ENCODE results near the gene RNF223.
"Not testable (repeated sequence)": the region's sequence is repeated elsewhere in the genome, so short reads cannot be mapped to it uniquely, and the experiment has no call there.

RNF223 gene

DNA sequence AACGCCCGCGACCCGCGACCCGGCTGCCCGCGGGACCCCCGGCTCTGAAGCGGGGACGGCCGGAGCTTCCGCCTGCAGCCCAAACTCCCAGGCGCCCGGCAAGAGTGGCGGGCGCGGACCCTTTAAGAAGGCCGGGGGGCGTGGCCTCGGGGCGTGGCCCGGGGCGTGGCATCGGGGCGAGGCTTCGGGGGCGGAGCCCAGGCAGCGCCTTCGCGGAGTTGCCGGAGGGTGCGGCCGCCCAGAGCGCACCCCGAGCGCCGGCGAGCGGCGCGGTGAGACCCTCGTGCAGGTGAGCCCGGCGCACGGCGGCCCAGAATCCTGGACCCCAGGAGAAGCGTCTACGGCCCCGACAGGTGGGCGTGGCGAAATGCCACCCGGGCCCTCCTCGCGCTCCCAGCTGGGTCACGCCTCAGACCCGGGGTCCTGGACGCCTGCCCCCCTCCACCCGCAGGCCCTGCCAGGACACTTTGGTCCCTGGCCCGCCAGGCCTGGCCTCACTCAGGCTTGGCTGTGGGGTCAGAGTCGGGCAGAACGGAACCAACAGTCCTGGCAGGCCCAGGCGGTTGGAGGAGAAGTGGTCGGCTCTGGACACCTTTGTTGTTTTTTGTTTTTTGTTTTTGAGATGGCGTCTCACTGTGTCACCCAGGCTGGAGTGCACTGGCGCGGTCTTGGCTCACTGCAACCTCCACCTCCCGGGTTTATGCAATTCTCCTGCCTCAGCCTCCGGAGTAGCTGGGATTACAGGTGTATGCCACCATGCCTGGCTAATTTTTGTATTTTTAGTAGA lies 14.4 kb downstream of the RNF223 start:
- DNase-seq (ENCODE audit: low read depth in 2 of 2), result peak; percentile 90 to 91

GRCh38 chr1:1058921-1059493 lies 15.1 kb downstream of the RNF223 start:
- no peak for DNase-seq (ENCODE audit: low read depth in 2 of 2)

GRCh38 chr1:1058088-1058905 lies 15.8 kb downstream of the RNF223 start:
- DNase-seq (ENCODE audit: low read depth in 2 of 2), result no peak

DNA sequence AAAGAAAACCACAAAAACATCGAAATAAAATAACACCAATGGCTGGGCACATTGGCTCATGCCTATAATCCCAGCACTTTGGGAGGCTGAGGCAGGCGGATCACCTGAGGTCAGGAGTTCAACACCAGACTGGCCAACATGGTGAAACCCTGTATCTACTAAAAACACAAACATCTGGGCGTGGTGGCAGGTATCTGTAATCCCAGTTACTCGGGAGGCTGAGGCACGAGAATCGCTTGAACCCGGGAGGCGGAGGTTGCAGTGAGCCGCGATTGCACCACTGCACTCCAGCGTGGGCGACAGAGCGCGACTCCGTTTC lies 16.4 kb downstream of the RNF223 start:
- DNase-seq (ENCODE audit: low read depth in 2 of 2), result not testable (repeated sequence)

GRCh38 chr1:1055841-1056736 lies 18.0 kb downstream of the RNF223 start:
- no peak for DNase-seq (ENCODE audit: low read depth in 2 of 2)

- DNase-seq (ENCODE audit: low read depth in 2 of 2), result no peak
These were observed 19.1 kb downstream of the RNF223 start for GRCh38 chr1:1054971-1055370.

GRCh38 chr1:1054099-1054700 lies 19.9 kb downstream of the RNF223 start:
- no peak for DNase-seq (ENCODE audit: low read depth in 2 of 2)

DNA sequence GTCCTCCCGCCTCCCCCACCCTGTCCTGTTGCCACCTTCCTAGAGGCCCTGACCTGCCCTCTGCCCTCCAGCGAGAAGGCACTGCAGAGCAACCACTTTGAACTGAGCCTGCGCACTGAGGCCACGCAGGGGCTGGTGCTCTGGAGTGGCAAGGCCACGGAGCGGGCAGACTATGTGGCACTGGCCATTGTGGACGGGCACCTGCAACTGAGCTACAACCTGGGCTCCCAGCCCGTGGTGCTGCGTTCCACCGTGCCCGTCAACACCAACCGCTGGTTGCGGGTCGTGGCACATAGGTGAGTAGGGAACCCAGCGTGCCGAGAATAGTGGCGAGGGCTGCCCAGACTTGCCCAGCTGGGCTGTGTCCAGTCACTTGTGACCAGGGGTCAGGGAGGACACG lies 20.4 kb downstream of the RNF223 start:
- no peak for DNase-seq (ENCODE audit: low read depth in 2 of 2)

GRCh38 chr1:1053022-1053421 lies 21.1 kb downstream of the RNF223 start:
- DNase-seq (ENCODE audit: low read depth in 2 of 2), result no peak

GRCh38 chr1:1052003-1052840 lies 21.9 kb downstream of the RNF223 start:
- DNase-seq (ENCODE audit: low read depth in 2 of 2), result no peak

DNA sequence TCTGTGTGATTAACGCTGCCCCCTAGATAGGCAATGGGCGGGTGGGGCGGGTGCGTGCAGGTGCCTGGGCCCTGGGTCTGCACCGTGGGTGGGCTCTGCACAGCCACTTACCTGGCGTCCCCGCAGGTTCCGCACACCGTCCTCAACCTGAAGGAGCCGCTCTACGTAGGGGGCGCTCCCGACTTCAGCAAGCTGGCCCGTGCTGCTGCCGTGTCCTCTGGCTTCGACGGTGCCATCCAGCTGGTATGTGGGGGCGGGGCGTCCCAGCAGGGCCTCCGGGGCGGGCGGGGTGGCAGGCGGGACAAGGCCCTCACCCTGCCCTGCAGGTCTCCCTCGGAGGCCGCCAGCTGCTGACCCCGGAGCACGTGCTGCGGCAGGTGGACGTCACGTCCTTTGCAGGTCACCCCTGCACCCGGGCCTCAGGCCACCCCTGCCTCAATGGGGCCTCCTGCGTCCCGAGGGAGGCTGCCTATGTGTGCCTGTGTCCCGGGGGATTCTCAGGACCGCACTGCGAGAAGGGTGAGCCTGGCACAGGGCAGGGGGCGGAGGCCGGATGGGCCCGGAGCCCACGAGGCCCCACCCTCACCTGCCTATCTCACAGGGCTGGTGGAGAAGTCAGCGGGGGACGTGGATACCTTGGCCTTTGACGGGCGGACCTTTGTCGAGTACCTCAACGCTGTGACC lies 22.8 kb downstream of the RNF223 start:
- DNase-seq (ENCODE audit: low read depth in 2 of 2), result no peak

GRCh38 chr1:1050577-1051052 lies 23.5 kb downstream of the RNF223 start:
- DNase-seq (ENCODE audit: low read depth in 2 of 2), result no peak

DNA sequence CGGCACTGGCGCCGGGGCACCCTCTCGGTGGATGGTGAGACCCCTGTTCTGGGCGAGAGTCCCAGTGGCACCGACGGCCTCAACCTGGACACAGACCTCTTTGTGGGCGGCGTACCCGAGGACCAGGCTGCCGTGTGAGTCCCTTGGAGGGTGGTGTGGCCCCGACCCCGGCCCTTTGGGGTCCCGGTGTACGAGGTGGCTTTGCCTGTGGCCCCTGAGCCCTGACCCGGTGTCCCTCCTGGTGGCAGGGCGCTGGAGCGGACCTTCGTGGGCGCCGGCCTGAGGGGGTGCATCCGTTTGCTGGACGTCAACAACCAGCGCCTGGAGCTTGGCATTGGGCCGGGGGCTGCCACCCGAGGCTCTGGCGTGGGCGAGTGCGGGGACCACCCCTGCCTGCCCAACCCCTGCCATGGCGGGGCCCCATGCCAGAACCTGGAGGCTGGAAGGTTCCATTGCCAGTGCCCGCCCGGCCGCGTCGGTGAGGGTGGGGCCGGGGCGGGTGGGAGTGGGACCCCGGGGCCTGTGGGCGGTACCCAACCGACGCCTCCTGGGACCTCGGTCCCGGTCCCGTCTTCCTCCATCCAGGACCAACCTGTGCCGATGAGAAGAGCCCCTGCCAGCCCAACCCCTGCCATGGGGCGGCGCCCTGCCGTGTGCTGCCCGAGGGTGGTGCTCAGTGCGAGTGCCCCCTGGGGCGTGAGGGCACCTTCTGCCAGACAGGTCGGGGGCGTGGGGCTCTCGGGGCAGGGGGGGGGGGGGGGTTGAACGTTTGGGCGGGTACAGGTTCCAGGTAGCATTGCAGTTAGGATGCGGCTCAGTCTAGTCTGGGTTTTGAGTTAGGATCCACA lies 24.6 kb downstream of the RNF223 start:
- no peak for DNase-seq (ENCODE audit: low read depth in 2 of 2)

DNA sequence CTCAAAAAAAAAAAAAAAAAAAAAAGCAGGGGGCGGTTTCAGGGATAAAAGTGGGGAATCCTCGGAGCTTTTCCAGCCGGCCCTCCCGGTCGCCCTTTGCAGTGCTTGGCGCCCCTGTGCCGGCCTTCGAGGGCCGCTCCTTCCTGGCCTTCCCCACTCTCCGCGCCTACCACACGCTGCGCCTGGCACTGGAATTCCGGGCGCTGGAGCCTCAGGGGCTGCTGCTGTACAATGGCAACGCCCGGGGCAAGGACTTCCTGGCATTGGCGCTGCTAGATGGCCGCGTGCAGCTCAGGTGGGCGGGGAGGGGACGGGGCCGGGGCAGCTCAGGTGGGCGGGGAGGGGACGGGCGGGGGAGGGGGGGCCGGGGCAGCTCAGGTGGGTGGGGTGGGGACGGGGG lies 25.3 kb downstream of the RNF223 start:
- DNase-seq (ENCODE audit: low read depth in 2 of 2), result no peak

DNA sequence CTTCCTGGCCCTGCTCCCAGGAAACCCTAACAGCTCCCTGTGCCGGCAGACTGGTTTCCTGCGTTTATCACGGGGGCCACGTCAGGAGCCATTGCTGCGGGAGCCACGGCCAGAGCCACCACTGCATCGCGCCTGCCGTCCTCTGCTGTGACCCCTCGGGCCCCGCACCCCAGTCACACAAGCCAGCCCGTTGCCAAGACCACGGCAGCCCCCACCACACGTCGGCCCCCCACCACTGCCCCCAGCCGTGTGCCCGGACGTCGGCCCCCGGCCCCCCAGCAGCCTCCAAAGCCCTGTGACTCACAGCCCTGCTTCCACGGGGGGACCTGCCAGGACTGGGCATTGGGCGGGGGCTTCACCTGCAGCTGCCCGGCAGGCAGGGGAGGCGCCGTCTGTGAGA lies 26.1 kb downstream of the RNF223 start:
- no peak for DNase-seq (ENCODE audit: low read depth in 2 of 2)

DNA sequence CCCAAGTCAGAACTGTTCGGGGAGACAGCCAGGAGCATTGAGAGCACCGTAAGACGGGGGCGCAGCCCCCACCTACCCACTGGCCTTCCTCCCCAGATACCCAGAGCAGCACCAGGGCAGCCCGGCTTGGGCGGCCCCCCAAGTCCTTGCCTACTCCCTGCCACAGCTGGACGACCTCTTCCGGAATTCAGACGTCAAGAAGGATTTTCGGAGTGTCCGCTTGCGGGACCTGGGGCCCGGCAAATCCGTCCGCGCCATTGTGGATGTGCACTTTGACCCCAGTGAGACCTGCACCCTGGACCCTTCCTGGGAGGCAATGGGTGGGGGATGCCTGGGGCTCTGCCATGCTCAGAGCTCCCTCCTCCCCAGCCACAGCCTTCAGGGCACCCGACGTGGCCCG lies 26.7 kb downstream of the RNF223 start:
- no peak for DNase-seq (ENCODE audit: low read depth in 2 of 2)

DNA sequence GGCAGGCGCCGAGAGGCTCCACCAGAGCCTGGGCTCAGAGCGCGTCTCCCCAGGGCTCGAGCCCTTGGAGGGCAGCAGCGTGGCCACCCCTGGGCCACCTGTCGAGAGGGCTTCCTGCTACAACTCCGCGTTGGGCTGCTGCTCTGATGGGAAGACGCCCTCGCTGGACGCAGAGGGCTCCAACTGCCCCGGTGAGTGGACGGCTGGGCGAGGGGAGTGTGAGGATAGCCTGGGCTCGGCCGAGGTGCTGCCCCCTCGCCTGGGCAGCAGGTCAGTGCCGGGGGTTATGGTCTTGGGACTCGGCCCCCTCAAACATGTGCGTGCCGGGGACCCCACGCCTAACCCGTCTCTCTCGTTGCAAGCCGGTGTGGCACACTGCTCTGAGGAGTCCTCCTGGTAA lies 27.3 kb downstream of the RNF223 start:
- DNase-seq (ENCODE audit: low read depth in 2 of 2), result no peak

- no peak for DNase-seq (ENCODE audit: low read depth in 2 of 2)
These were observed 27.9 kb downstream of the RNF223 start for GRCh38 chr1:1046243-1046642.

DNA sequence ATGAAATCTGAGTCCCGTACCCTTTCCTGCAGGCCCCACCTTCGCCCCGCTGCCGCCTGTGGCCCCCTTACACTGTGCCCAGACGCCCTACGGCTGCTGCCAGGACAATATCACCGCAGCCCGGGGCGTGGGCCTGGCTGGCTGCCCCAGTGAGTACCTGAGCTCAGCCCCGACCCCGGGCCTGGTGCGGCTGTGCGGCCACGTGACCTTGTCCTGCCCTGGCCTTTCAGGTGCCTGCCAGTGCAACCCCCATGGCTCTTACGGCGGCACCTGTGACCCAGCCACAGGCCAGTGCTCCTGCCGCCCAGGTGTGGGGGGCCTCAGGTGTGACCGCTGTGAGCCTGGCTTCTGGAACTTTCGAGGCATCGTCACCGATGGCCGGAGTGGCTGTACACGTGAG lies 29.0 kb downstream of the RNF223 start:
- DNase-seq (ENCODE audit: low read depth in 2 of 2), result no peak

Measured in stimulated activated CD8-positive, alpha-beta memory T cell treated with anti-CD3 and anti-CD28 coated beads, Interleukin-7, amount 100 ng/mL, for 1 hour (primary cell).